GM21390 (cell line): ENCODE data around the gene COL5A2.

Source experiments
- ATAC-seq: cut with Tn5 transposase; IDR thresholded peaks from one replicate; pipeline ENCODE4 v1.9.1; 2021; ENCODE audit not compliant: unreplicated experiment

The COL5A2 gene

GRCh38 chr2:189179570-189179950 lies at the start of gene COL5A2:
TSS of gene COL5A2 (minus strand) at chr2:189179761. CDS start at chr2:189179604, 157 bp downstream.
- no peak for ATAC-seq

GRCh38 chr2:189226017-189226416 lies 46.5 kb upstream of the COL5A2 start:
- ATAC-seq = no peak

GRCh38 chr2:189225032-189225431 lies 45.5 kb upstream of the COL5A2 start:
- ATAC-seq = no peak

GRCh38 chr2:189222468-189223105 lies 43.0 kb upstream of the COL5A2 start:
- ATAC-seq = no peak

GRCh38 chr2:189221811-189222467 lies 42.4 kb upstream of the COL5A2 start:
- no peak for ATAC-seq

- ATAC-seq = no peak
Measured at GRCh38 chr2:189218236-189218635, 38.7 kb upstream of the COL5A2 start.

- no peak for ATAC-seq
Measured at GRCh38 chr2:189217541-189217940, 38.0 kb upstream of the COL5A2 start.

- no peak for ATAC-seq
Measured at GRCh38 chr2:189217051-189217450, 37.5 kb upstream of the COL5A2 start.

- ATAC-seq = no peak
Measured at GRCh38 chr2:189214484-189214883, 34.9 kb upstream of the COL5A2 start.

- no peak for ATAC-seq
Measured at GRCh38 chr2:189213250-189213649, 33.7 kb upstream of the COL5A2 start.

- ATAC-seq = no peak
Measured at GRCh38 chr2:189210250-189211087, 30.9 kb upstream of the COL5A2 start.

- ATAC-seq = no peak
Measured at GRCh38 chr2:189208254-189208653, 28.7 kb upstream of the COL5A2 start.

GRCh38 chr2:189204322-189204941 lies 24.9 kb upstream of the COL5A2 start:
- ATAC-seq = no peak

GRCh38 chr2:189203177-189203799 lies 23.7 kb upstream of the COL5A2 start:
- no peak for ATAC-seq

- no peak for ATAC-seq
Measured at GRCh38 chr2:189199797-189200196, 20.2 kb upstream of the COL5A2 start.

GRCh38 chr2:189192766-189193165 lies 13.2 kb upstream of the COL5A2 start:
- ATAC-seq = no peak

GRCh38 chr2:189191766-189192165 lies 12.2 kb upstream of the COL5A2 start:
- ATAC-seq = no peak

- no peak for ATAC-seq
Measured at GRCh38 chr2:189190685-189191084, 11.1 kb upstream of the COL5A2 start.

- ATAC-seq = no peak
Measured at GRCh38 chr2:189188115-189188805, 8.7 kb upstream of the COL5A2 start.

- no peak for ATAC-seq
Measured at GRCh38 chr2:189183170-189183569, 3.6 kb upstream of the COL5A2 start.
